Activated CD4-positive, alpha-beta T cell treated with anti-CD3 and anti-CD28 coated beads, Interleukin-10, Interleukin-2, amounts not matched to agents 100 ng/mL and 50 ng/mL, durations not matched to agents 16 hours and 8 hours (primary cell): ENCODE measurements around the gene KLK7.
"Not testable (repeated sequence)": the region's sequence is repeated elsewhere in the genome, so short reads cannot be mapped to it uniquely, and the experiment has no call there.

ENCODE experiments used
- DNase-seq: peaks from one replicate; pipeline ENCODE4 v3.0.0-alpha.2; 2020

KLK7 gene

GRCh38 chr19:50974702-50975556 lies 8.8 kb downstream of the KLK7 start:
- DNase-seq: no peak

GRCh38 chr19:50972795-50973376 lies 10.8 kb downstream of the KLK7 start:
- DNase-seq: no peak

- DNase-seq: not testable (repeated sequence)
Measured at GRCh38 chr19:50969810-50970209, 13.9 kb downstream of the KLK7 start.

- DNase-seq: no peak
Measured at GRCh38 chr19:50969413-50969760, 14.3 kb downstream of the KLK7 start, which contains the start of gene KLK6. Gene KLK6 (minus strand): TSS chr19:50969591. CDS start chr19:50968104, 1,487 bp downstream.

GRCh38 chr19:50968716-50969412 lies 14.9 kb downstream of the KLK7 start:
- DNase-seq: no peak

- no peak for DNase-seq
Measured at GRCh38 chr19:50967929-50968715, 15.6 kb downstream of the KLK7 start.

GRCh38 chr19:50964266-50964665 lies 19.5 kb downstream of the KLK7 start:
- no peak for DNase-seq

GRCh38 chr19:50963381-50963780 lies 20.3 kb downstream of the KLK7 start:
- DNase-seq: no peak

GRCh38 chr19:50962245-50962644 lies 21.5 kb downstream of the KLK7 start:
- DNase-seq: no peak

- DNase-seq: no peak
Measured at GRCh38 chr19:50959731-50960500, 23.8 kb downstream of the KLK7 start.

- no peak for DNase-seq
Measured at GRCh38 chr19:50957587-50957986, 26.1 kb downstream of the KLK7 start.

- no peak for DNase-seq
Measured at GRCh38 chr19:50952910-50953309, 30.8 kb downstream of the KLK7 start, which contains the start of gene KLK5. Gene KLK5 (minus strand): TSS chr19:50953038. CDS start chr19:50952657, 381 bp downstream.

GRCh38 chr19:50949861-50950260 lies 33.9 kb downstream of the KLK7 start:
- no peak for DNase-seq

- DNase-seq: no peak
Measured at GRCh38 chr19:50947123-50947522, 36.6 kb downstream of the KLK7 start.

- no peak for DNase-seq
Measured at GRCh38 chr19:50944795-50945194, 38.9 kb downstream of the KLK7 start.

- DNase-seq: no peak
Measured at GRCh38 chr19:50943074-50943828, 40.5 kb downstream of the KLK7 start.

- no peak for DNase-seq
Measured at GRCh38 chr19:50939596-50939995, 44.1 kb downstream of the KLK7 start.

GRCh38 chr19:50933640-50934039 lies 50.1 kb downstream of the KLK7 start:
- DNase-seq: no peak

GRCh38 chr19:50932690-50933083 lies 51.0 kb downstream of the KLK7 start:
- no peak for DNase-seq

GRCh38 chr19:50932018-50932689 lies 51.6 kb downstream of the KLK7 start:
- no peak for DNase-seq

- no peak for DNase-seq
Measured at GRCh38 chr19:50931023-50931422, 52.7 kb downstream of the KLK7 start.
